HAP-1 (cell line): ENCODE data around the gene MAD2L2.

Source experiments
- DNase-seq, 2 experiments: peaks; one replicate each; pipeline ENCODE4 v3.0.0-alpha.2; 2016 to 2020; ENCODE audit warnings: low spot score in 2 of 2
- H3K27me3 ChIP-seq: fragments of 250-450 bp; sonication (Bioruptor Pico); 2 replicates; pipeline ENCODE4 v1.5.1; 2020; ENCODE audit warnings: low read depth, mild to moderate bottlenecking, moderate library complexity
- H3K36me3 ChIP-seq: fragments of 250-450 bp; sonication (Bioruptor Pico); replicated peaks from 2 replicates; pipeline ENCODE4 v1.5.1; 2020; ENCODE audit warnings: mild to moderate bottlenecking
- H3K4me1 ChIP-seq: fragments of 250-450 bp; sonication (Bioruptor Pico); 2 replicates; pipeline ENCODE4 v1.5.1; 2020; ENCODE audit warnings: mild to moderate bottlenecking
- H3K4me3 ChIP-seq: fragments of 250-450 bp; sonication (Bioruptor Pico); 2 replicates; pipeline ENCODE4 v1.5.1; 2020; ENCODE audit warnings: mild to moderate bottlenecking, moderate library complexity
- H3K9me3 ChIP-seq: fragments of 250-450 bp; sonication (Bioruptor Pico); 2 replicates; pipeline ENCODE4 v1.5.1; 2020; ENCODE audit warnings: mild to moderate bottlenecking, moderate library complexity
- in situ Hi-C: fragments of 300-500 bp; cut with MboI; formaldehyde crosslinking; loops from 3 replicates; pipeline ENCODE4 v1.14.3; 2020; ENCODE audit warnings: low sequenced_read_pairs, inconsistent platforms, mixed read lengths

MAD2L2 gene

GRCh38 chr1:11639372-11639771 is 41.6 kb downstream of the MAD2L2 start:
- Histone ChIP-seq H3K27me3 (peaks cover 58% of the 10 kb centered on the region), H3K9me3 (no peaks in the 10 kb centered on the region), H3K36me3 (no peaks in the 10 kb centered on the region), H3K4me1 (peaks cover 6% of the 10 kb centered on the region; the same call in 1 of the 2 replicates), H3K4me3 (no peak overlapping the region)
- in situ Hi-C loops = loop anchor here (10.0 kb wide), 2 partner anchors 155 to 585 kb away; no protein-coding TSS in a partner anchor
- no peak for DNase-seq

DNA sequence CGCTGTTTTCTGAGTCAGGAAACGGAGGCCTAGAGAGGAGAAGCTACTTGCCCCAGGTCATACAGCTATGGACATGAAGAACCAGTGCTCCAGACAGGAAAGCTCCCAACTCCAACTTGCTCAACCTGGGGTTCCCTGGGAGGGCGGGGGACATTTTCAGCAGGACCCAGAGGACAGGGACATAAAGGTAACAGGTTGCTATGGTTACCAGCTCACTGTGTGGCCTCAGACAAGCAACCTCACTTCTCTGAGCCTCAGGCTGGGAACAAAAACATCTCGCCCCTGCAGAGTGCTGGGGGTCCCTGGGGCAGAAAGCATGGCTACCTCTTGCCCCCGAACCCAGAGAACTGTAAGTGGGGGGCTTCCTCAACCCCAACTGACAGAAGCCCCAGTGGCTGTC is 42.8 kb downstream of the MAD2L2 start:
- Histone ChIP-seq H3K4me3 (no peak overlapping the region), H3K4me1 (peaks cover 6% of the 10 kb centered on the region; the same call in 1 of the 2 replicates), H3K9me3 (no peaks in the 10 kb centered on the region), H3K27me3 (peaks cover 55% of the 10 kb centered on the region), H3K36me3 (no peaks in the 10 kb centered on the region)
- in situ Hi-C loops = loop anchor here (10.0 kb wide), 2 partner anchors 153 to 583 kb away; no protein-coding TSS in a partner anchor
- no peak for DNase-seq

DNA sequence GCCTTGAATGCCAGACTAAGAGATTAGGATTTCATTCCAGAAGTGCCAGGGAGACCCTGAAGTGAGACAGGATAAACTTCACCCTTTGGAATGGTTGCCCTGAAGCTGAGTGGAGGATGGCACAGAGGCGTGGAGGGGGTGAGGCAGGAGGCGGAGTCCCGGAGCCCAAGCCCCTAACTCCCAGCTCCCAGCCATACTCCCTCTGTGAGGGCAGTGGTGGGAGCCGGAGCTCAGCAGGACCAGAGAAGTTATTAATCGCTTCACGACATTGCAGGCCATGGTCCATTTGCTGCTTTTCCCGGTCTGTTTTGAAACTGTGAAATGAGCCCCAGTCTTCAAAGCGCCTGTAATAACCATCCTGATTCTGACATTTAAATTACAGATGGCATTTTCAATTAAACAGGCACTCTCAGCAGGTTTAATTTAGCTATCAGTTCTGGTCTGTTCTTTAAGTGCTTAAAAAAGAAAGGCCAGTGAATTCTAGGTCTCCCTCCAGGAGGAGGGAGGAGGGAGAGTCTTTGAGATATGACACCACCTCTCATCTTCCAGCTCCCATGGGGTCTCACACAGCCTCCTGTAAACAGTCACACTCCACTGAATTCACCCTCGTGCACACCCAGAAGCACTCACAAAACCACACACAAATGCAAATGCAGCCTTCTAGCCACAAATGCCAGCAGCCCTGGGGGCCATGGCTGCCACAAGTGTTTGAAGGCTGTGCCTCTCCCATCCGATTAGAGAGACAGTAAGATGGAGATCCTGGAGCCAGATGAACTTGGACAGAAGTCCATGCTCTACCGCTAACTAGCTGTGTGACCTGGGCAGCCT is 46.4 kb downstream of the MAD2L2 start:
- Histone ChIP-seq H3K36me3 (no peaks in the 10 kb centered on the region), H3K27me3 (peaks cover 38% of the 10 kb centered on the region), H3K4me1 (no peaks in the 10 kb centered on the region), H3K9me3 (no peaks in the 10 kb centered on the region), H3K4me3 (no peak overlapping the region)
- DNase-seq = no peak
- in situ Hi-C loops = loop anchor here (10.0 kb wide), 2 partner anchors 150 to 580 kb away; no protein-coding TSS in a partner anchor

- in situ Hi-C loops = loop anchor here (10.0 kb wide), 2 partner anchors 145 to 575 kb away; no protein-coding TSS in a partner anchor
- Histone ChIP-seq H3K9me3 (no peaks in the 10 kb centered on the region), H3K4me1 (no peaks in the 10 kb centered on the region), H3K27me3 (peaks cover 20% of the 10 kb centered on the region), H3K4me3 (no peak overlapping the region), H3K36me3 (no peaks in the 10 kb centered on the region)
- no peak for DNase-seq
Observed at GRCh38 chr1:11629184-11630016, 51.5 kb downstream of the MAD2L2 start.

DNA sequence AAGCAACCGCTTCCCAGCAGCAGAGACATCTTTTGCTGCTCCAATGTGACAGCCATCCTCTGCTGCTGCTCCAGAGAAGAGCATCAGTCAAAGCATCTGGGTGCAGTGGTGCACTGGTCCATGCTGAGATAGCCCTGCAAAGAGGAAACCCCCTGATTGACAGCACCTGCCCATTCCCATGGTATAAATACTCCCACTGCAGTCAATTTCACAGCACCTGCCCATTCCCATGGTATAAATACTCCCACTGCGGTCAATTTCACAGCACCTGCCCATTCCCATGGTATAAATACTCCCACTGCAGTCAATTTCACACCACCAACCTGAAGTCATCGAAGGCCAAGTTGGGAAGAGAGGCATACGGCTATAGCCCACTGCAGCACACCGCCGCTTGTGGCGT is 52.2 kb downstream of the MAD2L2 start:
- DNase-seq = no peak
- Histone ChIP-seq H3K36me3 (no peaks in the 10 kb centered on the region), H3K9me3 (no peaks in the 10 kb centered on the region), H3K27me3 (peaks cover 20% of the 10 kb centered on the region), H3K4me1 (no peaks in the 10 kb centered on the region), H3K4me3 (no peak overlapping the region)
- in situ Hi-C loops = no loop called here

GRCh38 chr1:11626551-11626950 is 54.4 kb downstream of the MAD2L2 start:
- Histone ChIP-seq H3K4me1 (no peaks in the 10 kb centered on the region), H3K36me3 (no peaks in the 10 kb centered on the region), H3K27me3 (peaks cover 20% of the 10 kb centered on the region), H3K9me3 (no peaks in the 10 kb centered on the region), H3K4me3 (no peak overlapping the region)
- DNase-seq = no peak
- in situ Hi-C loops = no loop called here
